Fibroblast of villous mesenchyme (primary cell): ENCODE results near the gene NIPAL1. TPM values are rescaled to one million over a fixed set of nuclear protein-coding genes. Genes with fewer than 3 reads are reported as not detected.
A peak's percentile ranks its signal among the peaks of the same experiment; 100 is the strongest.

Source experiments
- DNase-seq: peaks from one replicate; pipeline ENCODE4 v3.0.0-alpha.2; 2010; ENCODE audit warnings: low read depth
- H3K4me3 ChIP-seq: 2 replicates; pipeline ENCODE4 v1.5.1; 2011; ENCODE audit warnings: low read depth, mild to moderate bottlenecking, low read length
- CTCF ChIP-seq: IDR thresholded peaks from 2 replicates; pipeline ENCODE4 v1.5.1; 2012; ENCODE audit warnings: low read depth, mild to moderate bottlenecking, low read length; ENCODE audit not compliant: insufficient read depth
- total RNA-seq: library from RNA; depleted of rRNA; stranded (reverse); fragments of >200 nt; gene quantifications from 2 replicates; pipeline ENCODE4 v1.2.3, GENCODE V29; 2012

NIPAL1 gene
- total RNA-seq, 1 donor: 4.3 TPM

DNA sequence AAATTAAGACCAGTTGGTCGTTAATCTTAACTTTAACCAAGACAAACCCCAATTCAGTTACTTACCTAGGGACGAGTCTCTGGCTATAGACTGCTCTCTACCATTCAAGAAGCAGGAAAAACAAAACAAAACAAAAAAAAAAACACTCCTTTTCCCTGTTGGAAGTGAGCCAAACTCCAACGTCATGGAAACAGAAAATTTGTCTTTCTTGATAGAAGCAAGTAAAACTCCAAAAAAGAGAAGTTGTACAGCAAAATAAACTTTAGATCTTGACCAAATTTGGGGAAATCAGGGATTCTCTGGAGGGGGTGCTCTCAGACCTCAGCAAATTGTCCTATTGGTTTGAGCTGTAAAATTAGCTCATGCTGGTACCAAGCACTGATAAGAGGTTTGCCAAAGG, 3.7 kb upstream of the NIPAL1 start:
- no peak for TF ChIP-seq CTCF
- DNase-seq: no peak

DNA sequence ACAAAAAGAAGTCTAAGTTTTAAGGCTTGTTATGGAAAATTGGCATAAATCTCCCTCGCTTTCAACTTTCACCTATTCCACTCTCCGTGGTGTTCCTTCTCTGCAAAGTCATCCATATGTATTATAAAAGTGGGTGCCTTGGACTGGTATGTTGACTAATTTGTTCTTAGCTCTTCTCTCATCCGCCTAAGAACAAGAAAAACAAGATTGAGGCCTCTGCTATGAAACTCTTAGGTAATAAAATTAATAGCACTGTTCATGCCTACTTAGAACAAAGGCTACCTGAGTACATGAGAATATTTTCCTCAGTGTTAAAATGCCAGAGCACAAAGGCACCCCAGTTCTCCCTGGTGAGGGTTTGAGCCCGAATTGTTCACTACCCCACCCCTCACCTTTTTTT, 1.4 kb upstream of the NIPAL1 start:
- DNase-seq: no peak
- no peak for TF ChIP-seq CTCF
- H3K4me3 ChIP-seq: no peak overlapping the region

More for the DNA sequence above, 3.7 kb upstream of the NIPAL1 start:
- H3K4me3 ChIP-seq: no peak overlapping the region

GRCh38 chr4:48015678-48016077, 894 bp upstream of the NIPAL1 start:
- no peak for DNase-seq
- no peak overlapping the region for H3K4me3 ChIP-seq
- no peak for TF ChIP-seq CTCF

- peak overlapping the region; percentile 66 for H3K4me3 ChIP-seq
- peak; percentile 61 for DNase-seq
- TF ChIP-seq CTCF: no peak
Observed at GRCh38 chr4:48017108-48017571, 568 bp downstream of the NIPAL1 start.

DNA sequence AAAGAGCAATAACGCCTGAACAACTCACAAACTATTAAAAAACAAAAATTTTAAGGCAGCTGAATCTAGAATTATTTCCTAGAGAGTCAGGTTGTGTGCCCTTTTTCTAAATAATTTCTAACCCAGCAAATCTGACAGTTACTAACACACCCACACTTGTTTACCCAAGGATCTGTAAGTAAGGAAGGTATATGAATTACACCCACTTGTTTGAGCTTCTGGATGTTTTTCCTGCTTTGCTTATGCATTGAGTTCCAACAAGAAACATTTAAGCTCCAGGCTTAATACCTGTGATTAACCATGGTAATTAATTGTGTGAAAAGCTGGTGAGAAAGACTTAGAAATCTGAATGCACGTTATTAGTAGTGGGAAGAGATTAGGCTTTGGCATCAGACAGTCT, 1.5 kb downstream of the NIPAL1 start:
- H3K4me3 ChIP-seq: no peak overlapping the region
- no peak for TF ChIP-seq CTCF
- DNase-seq: no peak

DNA sequence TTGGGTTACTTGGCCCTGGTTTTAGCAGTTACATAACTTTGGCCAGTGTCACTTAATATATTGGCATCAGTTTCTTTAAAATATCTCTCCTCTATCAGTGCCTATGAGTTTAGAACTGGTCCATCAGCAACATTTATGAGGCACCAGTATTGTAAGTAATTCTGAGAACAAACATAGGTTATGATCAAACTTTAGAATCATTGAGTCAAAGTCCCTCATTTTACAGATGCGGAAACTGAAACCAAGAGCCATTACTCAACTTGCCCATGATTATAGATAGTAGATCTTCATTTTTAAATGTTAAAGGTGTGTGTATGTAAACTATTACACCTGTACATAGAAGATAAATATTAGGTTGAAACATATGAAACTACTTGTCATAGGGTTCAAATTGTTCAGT, 4.5 kb downstream of the NIPAL1 start:
- no peak for TF ChIP-seq CTCF
- no peak for DNase-seq
- no peak overlapping the region for H3K4me3 ChIP-seq

- DNase-seq: peak; percentile 14
- TF ChIP-seq CTCF: no peak
- H3K4me3 ChIP-seq: no peak overlapping the region
Observed at GRCh38 chr4:48022192-48022799, 5.7 kb downstream of the NIPAL1 start.
